ENCODE results near the gene NAPB.

- TF ChIP-seq HOXA7 (CRISPR knock-in tag; IDR thresholded peaks at IDR 0.05): no peak
- TF ChIP-seq SMC3 (IDR thresholded peaks at IDR 0.05): no peak
- no peak for TF ChIP-seq HDAC2 (IDR thresholded peaks at IDR 0.05)
- TF ChIP-seq CTCF (IDR thresholded peaks at IDR 0.05): no peak
- TF ChIP-seq ZFP36 (IDR thresholded peaks at IDR 0.05; ENCODE audit: borderline replicate concordance, partially characterized antibody): no peak
- no peak for TF ChIP-seq HMGXB4 (CRISPR knock-in tag; IDR thresholded peaks at IDR 0.05; ENCODE audit: borderline replicate concordance)
Measured at GRCh38 chr20:23341073-23341472, 80.2 kb downstream of the NAPB start.

Measured in A549 (cell line).